Heart right ventricle (tissue), 16 donors: Measurements from ENCODE around the gene LCN15. TPM values are rescaled to one million over a fixed set of nuclear protein-coding genes. Genes with fewer than 3 reads are reported as not detected.
A peak's percentile ranks its signal among the peaks of the same experiment; 100 is the strongest.

Experiments
- ATAC-seq, 8 donors: fragments of 200-7000 bp; cut with Tn5 transposase; one replicate each; pipeline ENCODE4 v1.9.1; 2020; ENCODE audit warnings: mild to moderate bottlenecking in 8 of 8, moderate library complexity in 8 of 8, moderate number of reproducible peaks in 1 of 8
- DNase-seq, 2 donors: peaks; one replicate each; pipeline ENCODE4 v3.0.0-alpha.2; 2020
- H3K27ac ChIP-seq, 10 donors: fragments of 200-600 bp; sonication (generic) in 2 of 10; one replicate each; pipeline versions ENCODE4 v1.5.0 to v1.8.0; 2020 to 2022; ENCODE audit warnings: mild to moderate bottlenecking in 3 of 10
- H3K27me3 ChIP-seq, 7 donors: fragments of 200-600 bp; one replicate each; pipeline ENCODE4 v1.8.0; 2021 to 2022; ENCODE audit warnings: mild to moderate bottlenecking in 2 of 7
- H3K36me3 ChIP-seq, 9 donors: fragments of 200-600 bp; sonication (generic) in 1 of 9; one replicate each; pipeline versions ENCODE4 v1.5.0 to v1.8.0; 2020 to 2022; ENCODE audit warnings: mild to moderate bottlenecking in 2 of 9
- H3K4me1 ChIP-seq, 9 donors: fragments of 200-600 bp; sonication (generic) in 1 of 9; one replicate each; pipeline versions ENCODE4 v1.5.0 to v1.8.0; 2020 to 2022; ENCODE audit warnings: mild to moderate bottlenecking in 4 of 9
- H3K4me3 ChIP-seq, 10 donors: fragments of 200-600 bp; sonication (generic) in 2 of 10; one replicate each; pipeline versions ENCODE4 v1.5.0 to v1.8.0; 2020 to 2022; ENCODE audit warnings: mild to moderate bottlenecking in 7 of 10, moderate library complexity in 2 of 10
- H3K9me3 ChIP-seq, 11 donors: fragments of 200-600 bp in 10 of 11; sonication (generic) in 2 of 11; one replicate each; pipeline versions ENCODE4 v1.5.0 to v1.8.0; 2013 to 2022; ENCODE audit warnings: mild to moderate bottlenecking in 2 of 11, control low read depth in 1 of 11, moderate library complexity in 1 of 11
- CTCF ChIP-seq, 9 donors: fragments of 200-600 bp; sonication (generic) in 2 of 9; IDR thresholded peaks; one replicate each; pipeline versions ENCODE4 v1.5.0 to v1.8.0; 2021 to 2022; ENCODE audit warnings: antibody characterized with exemption in 9 of 9, mild to moderate bottlenecking in 5 of 9, moderate library complexity in 1 of 9
- WGBS, 2 donors: extraction: QIAGEN DNeasy Blood & Tissue Kit; methylation state at CpG; one replicate each; pipeline ENCODE4 v1.1.7; 2013; ENCODE audit warnings: inconsistent platforms in 1 of 2; 5-methylcytosine and 5-hydroxymethylcytosine counted together
- intact Hi-C, 10 donors: fragments of 100-400 bp; cut with DNase I; formaldehyde crosslinking; loops; one replicate each; pipeline versions ENCODE4 v1.11.1 to v1.14.2; 2022
- polyA plus RNA-seq, 2 donors: library from polyadenylated mRNA; stranded (reverse); fragments of 200-250 nt; gene quantifications; one replicate each; pipeline ENCODE4 v1.2.3, GENCODE V29; 2013
- total RNA-seq, 10 donors: library from RNA; stranded (reverse); fragmentation: NEBNext Ultra II Directional in 3 of 10; extraction: Animal tissue kit (Norgen Biotek cat#: 25700) in 3 of 10; gene quantifications; one replicate each; pipeline versions ENCODE4 v1.2.1 to v1.2.4, GENCODE V29; 2021 to 2023
- donor health status: Arrhythmogenic right ventricular cardiomyopathy.
- donor health status: ischemic (EF 13 %, LVEDD 7.1; RV severe dilation, severe dysfunction).
- donor health status: healthy with polysubstance abuse.
- donor health status: DM: no; HTN: yes; CAD: no.
- donor health status: DM: no; HTN: no; CAD: no.
- donor health status: ischemic (EF 25% LVEDD 6.9; RV normal size, moderate dysfunction).
- donor health status: ischemic (EF 25% LVEDD 5.7; RV mildly dilated, moderate dysfunction).
- donor health status: healthy.
- donor health status: DM: yes; HTN: yes; CAD: no.
- donor health status: Ischemic cardiomyopathy.
- donor health status: ischemic (EF 35%, LVEDD 5.7; RV mildly dilated, moderate dysfunction).
- donor health status: nonischemic (EF 11% LVEDD 7.7; RV severe dilation, severe dysfunction).
- donor health status: DM: yes; HTN: yes; CAD: no.
- donor health status: PGD.
- donor health status: ischemic (EF 29% LVEDD 5.4; RV normal size, mild dysfunction).
- donor health status: nonischemic (EF 23%, LVEDD 6.1; RV moderate dilation, normal function).

The LCN15 gene
- total and polyA plus RNA-seq, 12 donors: 0.85 to 20.1 (median 1.3) TPM; not detected in 7

GRCh38 chr9:136751244-136751643 is 13.1 kb downstream of the LCN15 start:
- H3K27ac ChIP-seq: no peak overlapping the region
- no peak for ATAC-seq
- no peaks in the 10 kb centered on the region for H3K36me3 ChIP-seq
- no peak for DNase-seq
- TF ChIP-seq CTCF (IDR thresholded peaks at IDR 0.05): no peak
- intact Hi-C loops: no loop called here
- peaks cover 0 to 17% (median 0%) of the 10 kb centered on the region in 11 donors for H3K9me3 ChIP-seq
- H3K27me3 ChIP-seq: no peaks in the 10 kb centered on the region
- H3K4me1 ChIP-seq: peaks cover 12 to 31% (median 21%) of the 10 kb centered on the region in 9 donors
- WGBS, 2 donors: 80 to 86% methylated on average over 1 of the region's 1 CpG
- no peak overlapping the region for H3K4me3 ChIP-seq

- 63 to 83% methylated on average over 2 of the region's 2 CpGs for WGBS, 2 donors
- ATAC-seq: no peak
These were observed 13.8 kb downstream of the LCN15 start for GRCh38 chr9:136750526-136750925.

GRCh38 chr9:136748666-136749611 is 15.4 kb downstream of the LCN15 start:
- Histone ChIP-seq H3K27ac (peak overlapping the region in 9 of 10 donors; percentile 31 to 84 (median 59)), H3K9me3 (peaks cover 0 to 15% (median 0%) of the 10 kb centered on the region in 11 donors), H3K4me3 (no peak overlapping the region), H3K36me3 (no peaks in the 10 kb centered on the region), H3K27me3 (no peaks in the 10 kb centered on the region), H3K4me1 (peaks cover 12 to 41% (median 25%) of the 10 kb centered on the region in 9 donors)
- TF ChIP-seq CTCF (IDR thresholded peaks at IDR 0.05): no peak
- ATAC-seq (peak in 7 of 8 donors; percentile 35 to 76 (median 54)), DNase-seq (peak; percentile 41 to 79)
- intact Hi-C loops: no loop called here
- WGBS, 2 donors: 58 to 63% methylated on average over 21 of the region's 21 CpGs

More at GRCh38 chr9:136750526-136750925, 13.8 kb downstream of the LCN15 start:
- peaks cover 12 to 35% (median 21%) of the 10 kb centered on the region in 9 donors for H3K4me1 ChIP-seq
- no peak for TF ChIP-seq CTCF (IDR thresholded peaks at IDR 0.05)
- peak overlapping the region in 1 of 10 donors; percentile 42 for H3K27ac ChIP-seq
- H3K9me3 ChIP-seq: peaks cover 0 to 15% (median 0%) of the 10 kb centered on the region in 11 donors
- intact Hi-C loops: no loop called here
- H3K27me3 ChIP-seq: no peaks in the 10 kb centered on the region
- no peak overlapping the region for H3K4me3 ChIP-seq
- H3K36me3 ChIP-seq: no peaks in the 10 kb centered on the region
- DNase-seq: no peak

GRCh38 chr9:136748201-136748600 is 16.1 kb downstream of the LCN15 start, which contains the start of gene LCN6:
LCN6 (minus strand) TSS chr9:136748525; CDS start chr9:136748483, 42 bp downstream.
- ATAC-seq: peak in 3 of 8 donors; percentile 4 to 13 (median 7)
- Histone ChIP-seq H3K4me1 (peaks cover 12 to 41% (median 25%) of the 10 kb centered on the region in 9 donors), H3K36me3 (no peaks in the 10 kb centered on the region), H3K4me3 (no peak within 1 kb of the TSS), H3K27ac (peak within 1 kb of the TSS in 9 of 10 donors; percentile 31 to 84 (median 59)), H3K27me3 (peaks cover 0 to 6% (median under 1%) of the 10 kb centered on the region in 7 donors), H3K9me3 (peaks cover 0 to 15% (median 0%) of the 10 kb centered on the region in 11 donors)
- intact Hi-C loops: no loop called here
- no peak for DNase-seq
- WGBS, 2 donors: 68 to 76% methylated on average over 8 of the region's 8 CpGs
- TF ChIP-seq CTCF (IDR thresholded peaks at IDR 0.05): no peak
